ENCODE results near the gene PAF1.

DNA sequence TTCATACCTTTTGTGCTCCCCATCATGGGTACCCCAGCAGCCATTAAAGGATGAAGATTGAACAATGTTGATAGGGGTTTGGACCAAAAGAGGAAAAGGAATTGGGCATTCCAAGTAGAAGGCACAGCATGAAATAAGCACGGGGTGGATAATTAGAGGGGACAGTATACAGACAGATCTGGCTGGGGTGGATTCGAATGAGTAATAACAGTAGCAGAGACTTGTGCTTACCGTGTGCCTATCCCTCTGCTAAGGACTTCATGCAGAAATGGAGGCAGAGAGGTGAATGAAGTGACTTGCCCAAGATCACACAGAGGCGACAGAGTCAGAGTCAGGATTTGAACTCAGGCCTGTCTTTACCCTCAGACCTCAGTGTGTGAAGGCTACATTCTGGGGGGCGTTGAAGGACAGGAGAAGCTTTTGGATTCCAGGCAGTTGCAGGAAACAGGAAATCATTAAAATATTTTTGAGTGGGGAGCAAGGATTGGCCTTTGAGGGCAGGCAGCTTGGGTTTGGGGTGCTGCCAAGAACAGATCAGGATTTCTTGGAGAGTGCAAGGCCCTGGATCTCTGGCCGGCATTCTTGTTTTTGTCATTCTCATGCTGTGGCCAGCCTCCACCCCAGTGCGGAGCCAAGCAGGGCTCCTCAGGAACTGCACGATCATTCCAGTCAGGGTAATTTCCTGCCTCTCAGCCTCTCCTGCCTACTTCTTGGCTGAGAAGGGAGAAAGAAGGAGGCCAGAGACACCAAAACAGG is 18.7 kb downstream of the PAF1 start:
- TF ChIP-seq, protein P1, sequence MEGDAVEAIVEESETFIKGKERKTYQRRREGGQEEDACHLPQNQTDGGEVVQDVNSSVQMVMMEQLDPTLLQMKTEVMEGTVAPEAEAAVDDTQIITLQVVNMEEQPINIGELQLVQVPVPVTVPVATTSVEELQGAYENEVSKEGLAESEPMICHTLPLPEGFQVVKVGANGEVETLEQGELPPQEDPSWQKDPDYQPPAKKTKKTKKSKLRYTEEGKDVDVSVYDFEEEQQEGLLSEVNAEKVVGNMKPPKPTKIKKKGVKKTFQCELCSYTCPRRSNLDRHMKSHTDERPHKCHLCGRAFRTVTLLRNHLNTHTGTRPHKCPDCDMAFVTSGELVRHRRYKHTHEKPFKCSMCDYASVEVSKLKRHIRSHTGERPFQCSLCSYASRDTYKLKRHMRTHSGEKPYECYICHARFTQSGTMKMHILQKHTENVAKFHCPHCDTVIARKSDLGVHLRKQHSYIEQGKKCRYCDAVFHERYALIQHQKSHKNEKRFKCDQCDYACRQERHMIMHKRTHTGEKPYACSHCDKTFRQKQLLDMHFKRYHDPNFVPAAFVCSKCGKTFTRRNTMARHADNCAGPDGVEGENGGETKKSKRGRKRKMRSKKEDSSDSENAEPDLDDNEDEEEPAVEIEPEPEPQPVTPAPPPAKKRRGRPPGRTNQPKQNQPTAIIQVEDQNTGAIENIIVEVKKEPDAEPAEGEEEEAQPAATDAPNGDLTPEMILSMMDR (IDR thresholded peaks at IDR 0.05), result no peak
- TF ChIP-seq POLR2AphosphoS5 (IDR thresholded peaks at IDR 0.05; ENCODE audit: low read depth, low read length) (no peak), REST (IDR thresholded peaks at IDR 0.05; ENCODE audit: insufficient read depth in 1 of 2, low read depth in 2 of 2, low read length in 1 of 2) (no peak)
